Loucy (cell line): ENCODE data around the gene CASK.

Source experiments
- EZH2phosphoT487 ChIP-seq: fragments of 200-600 bp; IDR thresholded peaks from 2 replicates; pipeline ENCODE4 v1.6.1; 2018; ENCODE audit warnings: antibody characterized with exemption, mild to moderate bottlenecking, moderate library complexity, borderline replicate concordance
- TF ChIP-seq, protein P1 (sequence below): fragments of 200-600 bp; sonication (generic); conservative IDR thresholded peaks from 2 replicates; pipeline ENCODE4 v1.5.1; 2014; ENCODE audit warnings: mild to moderate bottlenecking, antibody characterized with exemption, low read length

DNA sequence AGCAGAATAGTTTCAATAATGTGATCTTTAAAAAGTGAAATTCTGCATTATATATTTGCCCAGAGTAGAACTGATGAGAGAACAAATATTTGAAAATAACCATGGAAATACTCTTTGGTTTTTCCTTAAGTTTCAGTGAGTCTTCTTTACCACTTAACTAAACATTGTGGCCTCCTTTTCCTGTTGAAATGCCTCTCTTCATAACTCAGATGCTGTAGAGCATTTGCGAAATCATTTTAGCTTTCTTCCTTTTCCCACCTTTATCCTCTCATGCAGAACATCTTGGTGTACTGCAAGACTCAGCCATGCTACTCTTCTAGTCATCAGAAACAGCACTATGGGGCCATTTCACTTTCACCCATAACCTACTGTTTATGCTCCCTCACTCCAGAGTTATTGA, 48.2 kb downstream of the CASK start:
- TF ChIP-seq, protein P1, sequence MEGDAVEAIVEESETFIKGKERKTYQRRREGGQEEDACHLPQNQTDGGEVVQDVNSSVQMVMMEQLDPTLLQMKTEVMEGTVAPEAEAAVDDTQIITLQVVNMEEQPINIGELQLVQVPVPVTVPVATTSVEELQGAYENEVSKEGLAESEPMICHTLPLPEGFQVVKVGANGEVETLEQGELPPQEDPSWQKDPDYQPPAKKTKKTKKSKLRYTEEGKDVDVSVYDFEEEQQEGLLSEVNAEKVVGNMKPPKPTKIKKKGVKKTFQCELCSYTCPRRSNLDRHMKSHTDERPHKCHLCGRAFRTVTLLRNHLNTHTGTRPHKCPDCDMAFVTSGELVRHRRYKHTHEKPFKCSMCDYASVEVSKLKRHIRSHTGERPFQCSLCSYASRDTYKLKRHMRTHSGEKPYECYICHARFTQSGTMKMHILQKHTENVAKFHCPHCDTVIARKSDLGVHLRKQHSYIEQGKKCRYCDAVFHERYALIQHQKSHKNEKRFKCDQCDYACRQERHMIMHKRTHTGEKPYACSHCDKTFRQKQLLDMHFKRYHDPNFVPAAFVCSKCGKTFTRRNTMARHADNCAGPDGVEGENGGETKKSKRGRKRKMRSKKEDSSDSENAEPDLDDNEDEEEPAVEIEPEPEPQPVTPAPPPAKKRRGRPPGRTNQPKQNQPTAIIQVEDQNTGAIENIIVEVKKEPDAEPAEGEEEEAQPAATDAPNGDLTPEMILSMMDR, result no peak
- TF ChIP-seq EZH2phosphoT487, result no peak
